Endodermal cell (in vitro differentiated cells): ENCODE data around the gene DOCK4. TPM values are rescaled to one million over a fixed set of nuclear protein-coding genes. Genes with fewer than 3 reads are reported as not detected.

Experiments
- DNase-seq: peaks from one replicate; pipeline ENCODE4 v3.0.0-alpha.2; 2017
- H3K27ac ChIP-seq: 2 replicates; pipeline ENCODE4 v1.5.1; 2013; ENCODE audit warnings: mild to moderate bottlenecking, low read depth, low read length, moderate library complexity
- H3K27me3 ChIP-seq: 2 replicates; pipeline ENCODE4 v1.6.1; 2013; ENCODE audit warnings: mild to moderate bottlenecking, low read length, moderate library complexity; ENCODE audit not compliant: insufficient read depth, control insufficient read depth, poor library complexity, severe bottlenecking
- H3K36me3 ChIP-seq: 2 replicates; pipeline ENCODE4 v1.7.0; 2013; ENCODE audit warnings: mild to moderate bottlenecking, low read length, moderate library complexity; ENCODE audit not compliant: control insufficient read depth, insufficient read depth
- H3K4me1 ChIP-seq: one replicate; pipeline ENCODE4 v1.7.0; 2013; ENCODE audit warnings: low read length; ENCODE audit not compliant: control insufficient read depth, insufficient read depth
- H3K4me3 ChIP-seq: 2 replicates; pipeline ENCODE4 v1.5.1; 2013; ENCODE audit warnings: mild to moderate bottlenecking, low read length, moderate library complexity
- H3K9ac ChIP-seq: 2 replicates; pipeline ENCODE4 v1.6.1; 2013; ENCODE audit warnings: mild to moderate bottlenecking, low read length, moderate library complexity; ENCODE audit not compliant: poor library complexity, severe bottlenecking; ENCODE audit errors: extremely low read depth
- H3K9me3 ChIP-seq: 2 replicates; pipeline ENCODE4 v1.6.1; 2013; ENCODE audit warnings: mild to moderate bottlenecking, low read length, moderate library complexity; ENCODE audit not compliant: control insufficient read depth
- H3K27ac Mint-ChIP-seq: 2 replicates; pipeline ENCODE4 v1.8.0; 2020; ENCODE audit warnings: mixed read lengths
- H3K27me3 Mint-ChIP-seq: 2 replicates; pipeline ENCODE4 v1.8.0; 2021; ENCODE audit warnings: mild to moderate bottlenecking, mixed read lengths; ENCODE audit not compliant: insufficient read depth
- H3K36me3 Mint-ChIP-seq: 2 replicates; pipeline ENCODE4 v1.8.0; 2020; ENCODE audit warnings: low read depth, mixed read lengths
- H3K4me1 Mint-ChIP-seq: 2 replicates; pipeline ENCODE4 v1.8.0; 2020; ENCODE audit warnings: mixed read lengths
- H3K4me3 Mint-ChIP-seq: 2 replicates; pipeline ENCODE4 v1.8.0; 2020; ENCODE audit warnings: mild to moderate bottlenecking, moderate library complexity, mixed read lengths
- H3K9me3 Mint-ChIP-seq: 2 replicates; pipeline ENCODE4 v1.8.0; 2020; ENCODE audit warnings: mild to moderate bottlenecking, mixed read lengths
- CTCF ChIP-seq: fragments of 200-600 bp; sonication (generic); conservative IDR thresholded peaks from 2 replicates; pipeline ENCODE4 v1.5.0; 2021; ENCODE audit warnings: antibody characterized with exemption, mild to moderate bottlenecking
- whole genome bisulfite sequencing, 2 experiments: methylation state at CpG; one replicate each; pipeline versions ENCODE4 v1.1.5 to v1.1.7; 2013; ENCODE audit warnings: missing lambda C conversion rate in 2 of 2, mixed read lengths in 1 of 2; ENCODE audit not compliant: insufficient coverage in 1 of 2, insufficient read length in 1 of 2; 5-methylcytosine and 5-hydroxymethylcytosine counted together
- total RNA-seq, 2 donors: library from RNA; stranded (reverse); fragmentation: NEBNext Ultra II Directional in 1 of 2; extraction: Animal tissue kit (Norgen Biotek cat#: 25700) in 1 of 2; gene quantifications; 2 replicates in 1 of 2; 3 replicates in 1 of 2; pipeline ENCODE4 v1.2.1, GENCODE V29; 2021

The DOCK4 gene
- total RNA-seq, 2 donors from 2014 or later: 11.2 to 15.3 TPM

- H3K4me1 ChIP-seq: no peaks in the 10 kb centered on the region
- no peak overlapping the region for H3K27ac Mint-ChIP-seq
Observed at GRCh38 chr7:111735661-111736551, 470.3 kb downstream of the DOCK4 start.

GRCh38 chr7:111734954-111735660 is 471.1 kb downstream of the DOCK4 start:
- H3K4me3 ChIP-seq: no peak overlapping the region
- peaks cover 5% of the 10 kb centered on the region for H3K36me3 Mint-ChIP-seq
- 84 to 89% methylated on average over 2 to 4 of the region's 4 CpGs for WGBS, 2 experiments
- H3K9me3 Mint-ChIP-seq: no peaks in the 10 kb centered on the region
- no peaks in the 10 kb centered on the region for H3K27me3 ChIP-seq
- no peaks in the 10 kb centered on the region for H3K9me3 ChIP-seq
- no peaks in the 10 kb centered on the region for H3K4me1 ChIP-seq
- no peak overlapping the region for H3K27ac ChIP-seq
- H3K9ac ChIP-seq: no peak overlapping the region
- no peak overlapping the region for H3K27ac Mint-ChIP-seq
- no peak for DNase-seq
- peaks cover 4% of the 10 kb centered on the region for H3K36me3 ChIP-seq
- no peak for TF ChIP-seq CTCF
- H3K4me1 Mint-ChIP-seq: no peaks in the 10 kb centered on the region
- H3K4me3 Mint-ChIP-seq: no peak overlapping the region
- H3K27me3 Mint-ChIP-seq: no peaks in the 10 kb centered on the region

More at GRCh38 chr7:111735661-111736551, 470.3 kb downstream of the DOCK4 start:
- H3K4me1 Mint-ChIP-seq: no peaks in the 10 kb centered on the region
- Histone ChIP-seq H3K4me3 (no peak overlapping the region), H3K27ac (no peak overlapping the region), H3K9ac (no peak overlapping the region), H3K36me3 (peaks cover 6% of the 10 kb centered on the region), H3K27me3 (no peaks in the 10 kb centered on the region), H3K9me3 (no peaks in the 10 kb centered on the region)
- peaks cover 5% of the 10 kb centered on the region for H3K36me3 Mint-ChIP-seq
- no peaks in the 10 kb centered on the region for H3K9me3 Mint-ChIP-seq
- no peaks in the 10 kb centered on the region for H3K27me3 Mint-ChIP-seq
- DNase-seq: peak; percentile 86
- TF ChIP-seq CTCF: peak; percentile 92
- WGBS, 2 experiments: 69 to 71% methylated on average over 9 to 10 of the region's 11 CpGs
- no peak overlapping the region for H3K4me3 Mint-ChIP-seq

- Histone ChIP-seq H3K36me3 (peaks cover 4% of the 10 kb centered on the region), H3K9me3 (no peaks in the 10 kb centered on the region), H3K27ac (no peak overlapping the region), H3K4me1 (no peaks in the 10 kb centered on the region), H3K27me3 (no peaks in the 10 kb centered on the region), H3K4me3 (no peak overlapping the region), H3K9ac (no peak overlapping the region)
- no peak for TF ChIP-seq CTCF
- 91 to 92% methylated on average over 4 of the region's 4 CpGs for WGBS, 2 experiments
- no peak for DNase-seq
- Mint-ChIP-seq H3K36me3 (peaks cover 8% of the 10 kb centered on the region), H3K9me3 (no peaks in the 10 kb centered on the region), H3K4me3 (no peak overlapping the region), H3K4me1 (no peaks in the 10 kb centered on the region), H3K27me3 (no peaks in the 10 kb centered on the region), H3K27ac (no peak overlapping the region)
Observed at GRCh38 chr7:111732923-111733322, 473.3 kb downstream of the DOCK4 start.
